Gastrocnemius medialis (tissue), 4 donors: ENCODE data around the gene GRAP. TPM values are rescaled to one million over a fixed set of nuclear protein-coding genes. Genes with fewer than 3 reads are reported as not detected.
"Not testable (repeated sequence)": the region's sequence is repeated elsewhere in the genome, so short reads cannot be mapped to it uniquely, and the experiment has no call there.

Experiments used
- ATAC-seq, 2 donors: fragments of 150-250 bp; one replicate each; pipeline ENCODE4 v1.9.1; 2016
- DNase-seq, 2 donors: peaks; one replicate each; pipeline ENCODE4 v3.0.0-alpha.2; 2019
- H3K27ac ChIP-seq, 4 donors: fragments of 200-600 bp; sonication (generic); 1 replicate in 1 of 4; 2 replicates in 3 of 4; pipeline ENCODE4 v1.5.1; 2016 to 2018; ENCODE audit warnings: mild to moderate bottlenecking in 2 of 4, moderate library complexity in 1 of 4
- H3K27me3 ChIP-seq, 3 donors: fragments of 200-600 bp; sonication (generic) in 2 of 3; 1 replicate in 1 of 3; 2 replicates in 2 of 3; pipeline versions ENCODE4 v1.5.1 to v1.6.0; 2016 to 2019; ENCODE audit warnings: mild to moderate bottlenecking in 1 of 3, moderate library complexity in 1 of 3
- H3K36me3 ChIP-seq, 2 donors: fragments of 200-600 bp; sonication (generic) in 1 of 2; one replicate each; pipeline ENCODE4 v1.5.1; 2017 to 2018
- H3K4me1 ChIP-seq, 2 donors: fragments of 200-600 bp; sonication (generic) in 1 of 2; one replicate each; pipeline ENCODE4 v1.5.1; 2016 to 2017; ENCODE audit warnings: mild to moderate bottlenecking in 2 of 2
- H3K4me3 ChIP-seq, 4 donors: fragments of 200-600 bp; sonication (generic) in 3 of 4; 1 replicate in 1 of 4; 2 replicates in 3 of 4; pipeline ENCODE4 v1.5.1; 2016 to 2019; ENCODE audit warnings: mild to moderate bottlenecking in 2 of 4
- H3K9me3 ChIP-seq, 3 donors: fragments of 200-600 bp; sonication (generic) in 2 of 3; 1 replicate in 1 of 3; 2 replicates in 2 of 3; pipeline ENCODE4 v1.5.1; 2016 to 2019
- in situ Hi-C, 4 donors: fragments of 200-750 bp; cut with MboI; loops; one replicate each; pipeline versions ENCODE4 v1.15.0 to v1.8.0; 2017; ENCODE audit warnings: low sequenced_read_pairs in 4 of 4
- intact Hi-C: fragments of 100-400 bp; cut with DNase I; formaldehyde crosslinking; loops from one replicate; pipeline ENCODE4 v1.15.1; 2023; ENCODE audit warnings: low total_unique reads
- total RNA-seq, 4 donors: library from RNA; depleted of rRNA; stranded (reverse); fragments of >200 nt; gene quantifications; one replicate each; pipeline versions ENCODE4 v1.1.0 to v1.2.3, GENCODE V29; 2016

GRAP gene
- 1 to 10 TPM in 2 of 4 donors, under 1 TPM in 2; 0.36 to 1.7 (median 0.94) TPM for total RNA-seq

- ATAC-seq, intact Hi-C loops, H3K4me3 ChIP-seq, DNase-seq, H3K9me3 ChIP-seq, H3K4me1 ChIP-seq, H3K27ac ChIP-seq, H3K27me3 ChIP-seq, H3K36me3 ChIP-seq, in situ Hi-C loops: not testable (repeated sequence)
Observed at GRCh38 chr17:19046782-19047375, at the start of gene GRAP. Gene GRAP, minus strand, starts transcription at chr17:19046957. Its CDS starts 31 bp downstream, at chr17:19046926.

GRCh38 chr17:19093684-19094438 is 47.1 kb upstream of the GRAP start:
- H3K9me3 ChIP-seq, in situ Hi-C loops, H3K4me3 ChIP-seq, H3K36me3 ChIP-seq, H3K27me3 ChIP-seq, intact Hi-C loops, H3K27ac ChIP-seq, ATAC-seq, H3K4me1 ChIP-seq: not testable (repeated sequence)
- peak in 1 of 2 donors; percentile 3 for DNase-seq

- peak; percentile 59 to 61 for ATAC-seq
- H3K36me3 ChIP-seq, intact Hi-C loops, H3K27me3 ChIP-seq, in situ Hi-C loops, H3K27ac ChIP-seq, H3K9me3 ChIP-seq, H3K4me1 ChIP-seq, H3K4me3 ChIP-seq: not testable (repeated sequence)
- DNase-seq = peak; percentile 1 to 10
Observed at GRCh38 chr17:19092737-19093683, 46.3 kb upstream of the GRAP start.

- H3K36me3 ChIP-seq, H3K27me3 ChIP-seq, DNase-seq, H3K4me1 ChIP-seq, intact Hi-C loops, H3K4me3 ChIP-seq, ATAC-seq, H3K9me3 ChIP-seq, in situ Hi-C loops, H3K27ac ChIP-seq: not testable (repeated sequence)
Observed at GRCh38 chr17:19090058-19090772, 43.5 kb upstream of the GRAP start.

GRCh38 chr17:19088804-19089685 is 42.3 kb upstream of the GRAP start:
- H3K36me3 ChIP-seq, in situ Hi-C loops, H3K4me1 ChIP-seq, H3K27me3 ChIP-seq, intact Hi-C loops, H3K9me3 ChIP-seq, DNase-seq, H3K4me3 ChIP-seq: not testable (repeated sequence)
- peak overlapping the region in 1 of 4 donors; percentile 65 for H3K27ac ChIP-seq
- peak; percentile 74 to 80 for ATAC-seq

- ATAC-seq, intact Hi-C loops: not testable (repeated sequence)
Observed at GRCh38 chr17:19077386-19077785, 30.6 kb upstream of the GRAP start.

GRCh38 chr17:19076398-19077192 is 29.8 kb upstream of the GRAP start:
- H3K27ac ChIP-seq, H3K36me3 ChIP-seq, H3K9me3 ChIP-seq, H3K4me1 ChIP-seq, in situ Hi-C loops, H3K27me3 ChIP-seq, H3K4me3 ChIP-seq, intact Hi-C loops: not testable (repeated sequence)
- DNase-seq = peak; percentile 9 to 20
- peak; percentile 94 to 95 for ATAC-seq

More at GRCh38 chr17:19077386-19077785, 30.6 kb upstream of the GRAP start:
- in situ Hi-C loops, H3K27me3 ChIP-seq, H3K9me3 ChIP-seq, H3K36me3 ChIP-seq, H3K4me1 ChIP-seq, DNase-seq, H3K27ac ChIP-seq, H3K4me3 ChIP-seq: not testable (repeated sequence)

GRCh38 chr17:19070318-19071168 is 23.8 kb upstream of the GRAP start:
- intact Hi-C loops, H3K27me3 ChIP-seq, DNase-seq, H3K27ac ChIP-seq, H3K36me3 ChIP-seq, H3K9me3 ChIP-seq, in situ Hi-C loops, H3K4me3 ChIP-seq, H3K4me1 ChIP-seq: not testable (repeated sequence)
- ATAC-seq = peak; percentile 97 to 98

GRCh38 chr17:19064378-19064777 is 17.6 kb upstream of the GRAP start:
- peak overlapping the region in 2 of 4 donors; percentile 66 for H3K27ac ChIP-seq
- H3K4me3 ChIP-seq = peak overlapping the region in 2 of 4 donors; percentile 36 to 49
- H3K36me3 ChIP-seq, DNase-seq, ATAC-seq, H3K27me3 ChIP-seq, intact Hi-C loops, H3K9me3 ChIP-seq, H3K4me1 ChIP-seq, in situ Hi-C loops: not testable (repeated sequence)
